Measurements from ENCODE around the gene MICAL3. TPM values are rescaled to one million over a fixed set of nuclear protein-coding genes. Genes with fewer than 3 reads are reported as not detected.

MICAL3 gene
- total RNA-seq, 1 experiment from 2014 or later: 47.1 TPM

GRCh38 chr22:17957204-17957603 lies 67.2 kb downstream of the MICAL3 start:
- in situ Hi-C loops (cut with HindIII; ENCODE audit: low pct_unique_long_range_greater_than_20kb, low sequenced_read_pairs) (no loop called here), intact Hi-C loops (cut with micrococcal nuclease; ENCODE audit: unreplicated experiment) (no loop called here)
- no peaks in the 10 kb centered on the region for H3K36me3 ChIP-seq (ENCODE audit: control insufficient read depth, insufficient read depth, low read length)
- H3K27ac ChIP-seq (ENCODE audit: low read length): no peak overlapping the region
- TF ChIP-seq REST (IDR thresholded peaks at IDR 0.05; ENCODE audit: insufficient read depth in 1 of 2, low read depth in 2 of 2, low read length in 1 of 2) (no peak), CTCF (IDR thresholded peaks at IDR 0.05) (no peak), TCF7L2 (IDR thresholded peaks at IDR 0.05; ENCODE audit: low read depth, low read length) (no peak), SIN3A (IDR thresholded peaks at IDR 0.05; ENCODE audit: borderline replicate concordance, insufficient read depth, low read depth, low read length) (no peak), POLR2AphosphoS5 (IDR thresholded peaks at IDR 0.05; ENCODE audit: low read depth, low read length) (no peak)
- no peak overlapping the region for H3K4me3 ChIP-seq (ENCODE audit: low read depth in 2 of 2, low read length in 2 of 2)
- ChIA-PET CTCF (no interaction called here), POLR2A (no interaction called here)
- ATAC-seq (no peak), DNase-seq (ENCODE audit: low read depth, low spot score) (no peak)
- no peaks in the 10 kb centered on the region for H3K9me3 ChIP-seq (ENCODE audit: control insufficient read depth, insufficient read depth, low read depth, low read length)
- no TSS peak for BruUV-seq (replicated peaks)
- no peaks in the 10 kb centered on the region for H3K27me3 ChIP-seq (ENCODE audit: control insufficient read depth, insufficient read depth, low read length)
- no peaks in the 10 kb centered on the region for H3K4me1 ChIP-seq (ENCODE audit: control insufficient read depth, insufficient read depth, low read length)

- no peaks in the 10 kb centered on the region for H3K27me3 ChIP-seq (ENCODE audit: control insufficient read depth, insufficient read depth, low read length)
- no peaks in the 10 kb centered on the region for H3K4me1 ChIP-seq (ENCODE audit: control insufficient read depth, insufficient read depth, low read length)
- no peak overlapping the region for H3K27ac ChIP-seq (ENCODE audit: low read length)
- BruUV-seq (replicated peaks): no TSS peak
- H3K9me3 ChIP-seq (ENCODE audit: control insufficient read depth, insufficient read depth, low read depth, low read length): no peaks in the 10 kb centered on the region
- intact Hi-C loops (cut with micrococcal nuclease; ENCODE audit: unreplicated experiment): no loop called here
- DNase-seq (ENCODE audit: low read depth, low spot score) (no peak), ATAC-seq (no peak)
- ChIA-PET CTCF (no interaction called here), POLR2A (no interaction called here)
- H3K4me3 ChIP-seq (ENCODE audit: low read depth in 2 of 2, low read length in 2 of 2): no peak overlapping the region
- in situ Hi-C loops (cut with HindIII; ENCODE audit: low pct_unique_long_range_greater_than_20kb, low sequenced_read_pairs): no loop called here
- TF ChIP-seq CTCF (IDR thresholded peaks at IDR 0.05) (no peak), REST (IDR thresholded peaks at IDR 0.05; ENCODE audit: insufficient read depth in 1 of 2, low read depth in 2 of 2, low read length in 1 of 2) (no peak), POLR2AphosphoS5 (IDR thresholded peaks at IDR 0.05; ENCODE audit: low read depth, low read length) (no peak), SIN3A (IDR thresholded peaks at IDR 0.05; ENCODE audit: borderline replicate concordance, insufficient read depth, low read depth, low read length) (no peak), TCF7L2 (IDR thresholded peaks at IDR 0.05; ENCODE audit: low read depth, low read length) (no peak)
- no peaks in the 10 kb centered on the region for H3K36me3 ChIP-seq (ENCODE audit: control insufficient read depth, insufficient read depth, low read length)
These were observed 67.7 kb downstream of the MICAL3 start for GRCh38 chr22:17956630-17957029.

Measured in Panc1 (cell line).